IPS DF 4.7 (cell line): ENCODE results near the gene CCDC13.

ENCODE experiments used
- DNase-seq: peaks from one replicate; pipeline ENCODE4 v3.0.0-alpha.2; 2013; ENCODE audit warnings: low spot score; ENCODE audit errors: extremely low read depth

Gene CCDC13

GRCh38 chr3:42752961-42753360, 20.1 kb downstream of the CCDC13 start:
- DNase-seq = no peak

GRCh38 chr3:42752441-42752840, 20.6 kb downstream of the CCDC13 start:
- no peak for DNase-seq

GRCh38 chr3:42751609-42752008, 21.4 kb downstream of the CCDC13 start:
- DNase-seq = no peak

- no peak for DNase-seq
Measured at GRCh38 chr3:42750834-42751233, 22.2 kb downstream of the CCDC13 start.

GRCh38 chr3:42749753-42750231, 23.3 kb downstream of the CCDC13 start:
- DNase-seq = no peak

- no peak for DNase-seq
Measured at GRCh38 chr3:42749025-42749752, 23.9 kb downstream of the CCDC13 start.

GRCh38 chr3:42747581-42747980, 25.5 kb downstream of the CCDC13 start:
- no peak for DNase-seq

- no peak for DNase-seq
Measured at GRCh38 chr3:42746455-42747450, 26.3 kb downstream of the CCDC13 start.

GRCh38 chr3:42745776-42746454, 27.1 kb downstream of the CCDC13 start:
- DNase-seq = no peak

GRCh38 chr3:42745291-42745745, 27.7 kb downstream of the CCDC13 start:
- DNase-seq = no peak

GRCh38 chr3:42743204-42743995, 29.7 kb downstream of the CCDC13 start:
- no peak for DNase-seq

- no peak for DNase-seq
Measured at GRCh38 chr3:42742688-42743087, 30.4 kb downstream of the CCDC13 start.

GRCh38 chr3:42742259-42742658, 30.8 kb downstream of the CCDC13 start:
- no peak for DNase-seq

- DNase-seq = no peak
Measured at GRCh38 chr3:42741796-42742195, 31.3 kb downstream of the CCDC13 start.

- no peak for DNase-seq
Measured at GRCh38 chr3:42739401-42740158, 33.5 kb downstream of the CCDC13 start.

- no peak for DNase-seq
Measured at GRCh38 chr3:42736531-42736930, 36.5 kb downstream of the CCDC13 start.

- DNase-seq = no peak
Measured at GRCh38 chr3:42736081-42736480, 37.0 kb downstream of the CCDC13 start.

- no peak for DNase-seq
Measured at GRCh38 chr3:42735615-42736014, 37.4 kb downstream of the CCDC13 start.

- DNase-seq = no peak
Measured at GRCh38 chr3:42735019-42735418, 38.0 kb downstream of the CCDC13 start.

- no peak for DNase-seq
Measured at GRCh38 chr3:42734263-42734860, 38.7 kb downstream of the CCDC13 start.
